Germinal center (tissue), 1 donor: ENCODE data around the gene CIPC.

ENCODE experiments used
- DNase-seq: peaks from one replicate; pipeline ENCODE4 v3.0.0; 2012; ENCODE audit warnings: mixed read lengths, low spot score

CIPC gene

DNA sequence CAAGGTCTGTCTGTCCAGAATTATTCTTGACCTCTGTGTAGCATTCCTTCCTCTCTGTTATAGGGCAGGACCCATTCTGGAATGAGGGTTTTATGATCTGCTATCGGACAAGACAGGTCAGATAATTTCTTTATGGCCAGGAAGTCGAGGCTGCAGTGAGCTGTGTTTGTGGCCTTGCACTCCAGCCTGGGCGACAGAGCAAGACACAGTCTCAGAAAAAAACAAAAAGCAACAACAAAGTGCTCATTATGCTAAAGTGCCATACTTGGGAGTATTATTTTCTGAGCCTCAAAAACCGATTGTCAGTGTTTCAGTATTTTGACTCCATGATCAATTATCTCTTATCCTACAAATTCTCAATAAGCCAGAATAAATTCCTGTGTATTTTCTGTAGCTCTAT lies 4.1 kb downstream of the CIPC start:
- DNase-seq = no peak

DNA sequence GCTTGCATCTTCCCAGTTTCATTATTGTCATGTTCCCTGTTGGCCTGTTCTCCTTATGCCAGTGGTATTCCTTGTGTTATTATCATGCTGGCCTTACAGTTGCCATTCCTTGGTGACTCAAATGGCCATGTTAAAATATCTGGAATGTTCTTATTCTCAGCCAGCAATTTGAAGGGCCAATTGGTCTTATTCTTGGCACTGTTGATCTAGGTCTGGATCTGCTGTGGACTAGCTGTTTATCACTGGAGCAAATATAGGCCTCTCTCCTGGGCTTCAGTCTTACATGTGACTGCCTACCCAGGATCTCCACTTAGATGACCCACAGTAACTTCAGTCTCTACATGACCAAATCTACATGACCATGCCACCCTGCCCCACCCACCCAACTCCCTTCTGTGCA lies 5.4 kb downstream of the CIPC start:
- no peak for DNase-seq

GRCh38 chr14:77103951-77104350 lies 5.9 kb downstream of the CIPC start:
- no peak for DNase-seq

GRCh38 chr14:77104393-77104792 lies 6.3 kb downstream of the CIPC start:
- no peak for DNase-seq

DNA sequence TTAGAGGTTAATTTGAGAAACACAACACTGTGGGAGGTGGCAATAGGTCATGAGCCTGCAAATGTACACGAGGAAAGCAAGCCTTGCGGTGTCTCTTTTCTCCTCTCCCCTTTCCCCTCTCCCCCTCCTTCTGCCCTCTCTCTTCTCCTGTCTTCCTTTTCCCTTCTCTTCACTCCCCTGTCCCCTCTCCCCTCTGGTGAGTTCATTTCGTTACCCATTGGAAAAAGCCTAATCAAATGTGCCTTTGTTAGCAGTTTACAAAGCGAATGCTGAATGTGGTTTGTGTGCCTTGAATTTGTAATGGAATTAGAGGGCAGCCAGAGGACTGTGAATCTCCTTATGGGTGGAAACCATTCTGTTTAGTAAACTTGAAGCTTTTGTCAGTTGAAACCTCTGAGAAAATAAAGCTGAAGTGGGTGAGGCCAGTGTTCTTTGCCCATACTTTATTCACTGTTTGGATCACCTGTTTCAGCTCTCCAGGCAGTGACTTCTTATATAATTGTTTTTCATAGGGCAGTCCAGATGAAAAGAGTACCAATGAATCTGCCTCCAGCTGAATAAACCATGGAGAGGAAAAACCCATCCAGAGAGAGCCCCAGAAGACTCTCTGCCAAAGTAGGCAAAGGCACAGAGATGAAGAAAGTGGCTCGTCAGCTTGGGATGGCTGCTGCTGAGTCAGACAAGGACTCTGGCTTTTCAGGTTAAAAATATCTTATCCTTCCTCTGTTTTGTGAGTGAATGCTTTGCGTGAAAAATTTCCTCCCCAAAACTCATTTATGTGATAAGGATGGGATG lies 7.3 kb downstream of the CIPC start:
- no peak for DNase-seq

DNA sequence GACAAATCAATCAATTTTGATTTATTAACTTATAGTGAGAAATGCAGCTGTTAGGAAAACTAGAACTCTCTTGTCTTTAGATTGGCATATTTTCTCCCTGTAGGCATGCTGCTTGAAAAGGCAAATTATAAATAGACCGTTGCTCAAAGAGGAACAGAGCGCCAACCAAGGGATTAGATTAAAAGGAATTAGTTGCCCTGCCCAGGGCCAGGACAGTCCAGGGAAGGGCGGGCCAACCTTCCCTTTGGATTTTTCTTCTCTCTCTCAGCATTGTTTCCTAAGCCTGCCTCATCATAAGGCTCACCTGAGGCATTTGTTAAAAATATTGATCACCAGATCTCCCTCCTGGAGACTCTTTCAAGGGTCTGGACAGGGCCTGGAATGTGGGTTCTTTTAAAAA lies 8.6 kb downstream of the CIPC start:
- DNase-seq = no peak

GRCh38 chr14:77107228-77107627 lies 9.2 kb downstream of the CIPC start:
- DNase-seq = no peak

GRCh38 chr14:77108753-77109152 lies 10.7 kb downstream of the CIPC start:
- no peak for DNase-seq

GRCh38 chr14:77109656-77110055 lies 11.6 kb downstream of the CIPC start:
- DNase-seq = no peak

GRCh38 chr14:77110286-77110685 lies 12.2 kb downstream of the CIPC start:
- DNase-seq = no peak

- no peak for DNase-seq
These were observed 13.0 kb downstream of the CIPC start for GRCh38 chr14:77111021-77111420.

DNA sequence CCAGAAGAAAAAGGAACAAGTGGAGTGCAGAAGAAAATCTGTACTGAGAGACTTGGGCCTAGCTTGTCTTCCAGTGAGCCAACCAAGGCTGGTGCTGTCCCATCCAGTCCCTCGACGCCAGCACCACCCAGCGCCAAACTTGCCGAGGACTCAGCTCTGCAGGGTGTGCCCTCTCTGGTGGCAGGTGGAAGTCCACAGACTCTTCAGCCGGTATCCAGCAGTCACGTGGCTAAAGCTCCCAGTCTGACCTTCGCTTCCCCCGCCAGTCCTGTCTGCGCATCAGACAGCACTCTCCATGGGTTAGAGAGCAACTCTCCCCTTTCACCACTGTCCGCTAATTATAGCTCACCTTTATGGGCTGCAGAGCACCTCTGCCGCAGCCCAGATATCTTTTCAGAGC lies 15.6 kb downstream of the CIPC start:
- no peak for DNase-seq

- no peak for DNase-seq
These were observed 16.6 kb downstream of the CIPC start for GRCh38 chr14:77114609-77115008.

GRCh38 chr14:77116172-77116817 lies 18.2 kb downstream of the CIPC start:
- no peak for DNase-seq

GRCh38 chr14:77119851-77120250 lies 21.8 kb downstream of the CIPC start:
- no peak for DNase-seq

DNA sequence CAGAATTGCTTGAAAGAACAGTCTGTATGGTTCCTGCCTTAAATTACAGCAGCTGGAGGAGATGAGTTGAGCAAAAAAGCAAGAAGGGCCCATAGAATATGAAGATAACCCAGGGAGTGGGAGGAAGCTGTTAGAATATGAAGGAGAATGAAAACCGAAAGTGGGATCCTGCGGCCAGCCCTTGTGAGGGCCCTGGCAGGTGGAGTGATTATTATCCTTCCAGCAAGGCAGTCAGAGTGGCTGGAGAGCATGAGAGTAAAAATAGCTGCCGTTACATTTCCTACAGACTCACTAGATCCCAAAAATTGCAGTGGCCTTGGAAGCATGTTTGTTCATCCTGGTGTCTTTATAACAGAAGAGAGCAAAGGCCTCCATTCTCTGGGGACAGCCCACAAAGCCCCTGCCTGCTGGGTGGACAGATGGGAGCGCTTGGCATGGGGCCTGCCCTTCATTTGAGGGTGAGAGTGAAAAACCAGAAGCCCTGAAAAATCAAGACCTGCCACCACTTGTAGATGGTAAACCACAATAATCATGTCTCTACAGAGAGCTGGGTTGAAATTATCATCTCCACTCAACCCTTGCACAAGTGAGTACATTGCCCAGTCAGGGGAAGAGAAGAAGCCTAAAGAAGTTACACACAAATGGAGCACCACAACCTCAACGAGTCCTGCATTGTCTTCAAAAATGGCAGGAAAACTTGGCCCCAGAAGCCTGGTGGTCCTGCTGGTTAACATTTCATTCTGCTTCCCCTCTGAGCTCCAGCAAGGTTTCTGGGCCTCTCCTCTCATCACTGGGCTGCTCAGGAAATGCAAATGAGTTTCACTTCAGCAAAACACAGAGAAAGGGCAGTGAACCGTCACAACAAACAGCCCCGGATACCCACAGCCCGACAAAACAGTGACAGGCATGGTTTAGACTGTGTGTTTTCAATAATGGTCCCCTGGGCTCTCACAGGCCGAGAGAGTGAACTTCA lies 23.0 kb downstream of the CIPC start:
- DNase-seq = peak; percentile 75

- no peak for DNase-seq
These were observed 24.6 kb downstream of the CIPC start for GRCh38 chr14:77122526-77123125.

- no peak for DNase-seq
These were observed 25.6 kb downstream of the CIPC start for GRCh38 chr14:77123381-77124325.

- DNase-seq = peak; percentile 72
These were observed 26.6 kb downstream of the CIPC start for GRCh38 chr14:77124345-77125280.

GRCh38 chr14:77125281-77125801 lies 27.3 kb downstream of the CIPC start:
- DNase-seq = no peak
